ENCODE data around the gene DTL.

DTL gene

GRCh38 chr1:212035835-212036605, 472 bp downstream of the DTL start:
- no peak for DNase-seq (ENCODE audit: low read depth in 2 of 3, low spot score in 1 of 3)

GRCh38 chr1:212037900-212038299, 2.4 kb downstream of the DTL start:
- DNase-seq (ENCODE audit: low read depth in 2 of 3, low spot score in 1 of 3): no peak

- DNase-seq (ENCODE audit: low read depth in 2 of 3, low spot score in 1 of 3): no peak
These were observed 4.1 kb downstream of the DTL start for GRCh38 chr1:212039622-212040021.

DNA sequence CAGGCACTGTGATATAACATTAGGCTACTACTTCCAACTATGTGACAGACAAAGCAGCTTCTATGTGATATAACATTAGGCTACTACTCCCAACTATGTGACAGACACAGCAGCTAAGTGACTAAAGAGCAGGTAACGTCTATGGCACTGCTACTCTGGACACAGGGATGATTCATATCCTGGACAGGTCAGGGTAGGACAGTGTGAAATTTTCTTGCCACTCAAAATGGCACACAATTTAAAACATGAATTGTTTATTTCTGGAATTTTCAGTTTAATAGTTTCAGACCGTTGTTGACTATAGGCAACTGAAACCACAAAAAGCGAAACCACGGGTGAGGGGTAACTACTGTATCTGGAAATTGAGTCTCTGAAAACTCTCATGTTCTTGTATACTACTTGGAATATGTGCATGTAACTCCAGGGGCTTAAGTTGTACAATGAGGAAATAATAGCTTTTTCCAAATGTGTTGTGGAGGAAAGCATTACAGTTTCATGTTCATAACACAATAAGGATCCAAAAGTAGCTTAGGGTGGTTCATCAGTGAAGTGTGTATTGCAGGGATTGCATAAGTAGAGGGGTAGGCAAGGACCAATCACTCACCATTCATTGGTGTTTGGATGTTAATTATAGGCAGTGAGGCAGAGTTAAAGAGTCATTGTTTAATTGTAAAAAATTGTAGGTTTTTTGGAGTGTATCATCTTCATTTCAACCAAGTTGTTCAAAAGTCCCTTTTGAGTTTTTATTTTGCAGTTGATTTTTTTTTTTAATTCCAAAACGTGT, 5.3 kb downstream of the DTL start:
- DNase-seq (ENCODE audit: low read depth in 2 of 3, low spot score in 1 of 3): no peak

DNA sequence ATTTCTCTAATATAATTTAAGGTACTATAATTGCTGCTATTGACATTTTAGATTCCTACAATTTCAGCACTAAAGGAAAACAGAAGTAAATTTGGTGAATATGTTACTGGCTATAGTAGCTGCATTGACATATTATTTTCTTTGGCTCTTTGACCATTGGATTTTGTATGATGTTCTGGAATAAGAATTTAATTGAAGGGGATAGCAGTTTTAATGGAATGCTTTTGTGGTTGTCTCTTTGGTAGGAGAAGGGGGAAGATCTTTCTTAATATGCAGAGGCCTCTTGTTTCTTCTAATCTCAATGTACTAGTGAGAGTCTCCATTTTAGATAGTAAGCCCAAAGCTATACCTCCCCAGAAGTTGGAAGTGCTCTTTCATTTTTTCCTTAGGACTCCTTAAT, 6.9 kb downstream of the DTL start:
- no peak for DNase-seq (ENCODE audit: low read depth in 2 of 3, low spot score in 1 of 3)

DNA sequence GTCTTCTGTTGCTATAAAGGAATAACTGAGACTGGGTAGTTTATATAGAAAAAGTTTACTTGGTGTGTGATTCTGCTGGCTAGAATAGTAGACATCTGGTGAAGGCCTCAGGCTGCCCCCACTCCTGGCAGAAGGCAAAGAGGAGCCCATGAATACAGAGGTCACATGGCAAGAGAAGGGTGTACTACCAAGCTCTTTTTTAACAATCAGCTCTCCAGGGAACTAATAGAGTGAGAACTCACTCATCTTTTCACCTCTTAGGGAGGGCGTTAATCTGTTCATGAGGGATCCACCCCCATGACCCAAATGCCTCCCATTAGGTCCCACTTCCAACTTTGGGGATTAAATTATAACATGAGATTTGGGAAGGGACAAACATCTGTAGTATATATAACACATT, 9.3 kb downstream of the DTL start:
- DNase-seq (ENCODE audit: low read depth in 2 of 3, low spot score in 1 of 3): no peak

- DNase-seq (ENCODE audit: low read depth in 2 of 3, low spot score in 1 of 3): no peak
These were observed 10.4 kb downstream of the DTL start for GRCh38 chr1:212045981-212046380.

- DNase-seq (ENCODE audit: low read depth in 2 of 3, low spot score in 1 of 3): no peak
These were observed 18.4 kb downstream of the DTL start for GRCh38 chr1:212053993-212054392.

DNA sequence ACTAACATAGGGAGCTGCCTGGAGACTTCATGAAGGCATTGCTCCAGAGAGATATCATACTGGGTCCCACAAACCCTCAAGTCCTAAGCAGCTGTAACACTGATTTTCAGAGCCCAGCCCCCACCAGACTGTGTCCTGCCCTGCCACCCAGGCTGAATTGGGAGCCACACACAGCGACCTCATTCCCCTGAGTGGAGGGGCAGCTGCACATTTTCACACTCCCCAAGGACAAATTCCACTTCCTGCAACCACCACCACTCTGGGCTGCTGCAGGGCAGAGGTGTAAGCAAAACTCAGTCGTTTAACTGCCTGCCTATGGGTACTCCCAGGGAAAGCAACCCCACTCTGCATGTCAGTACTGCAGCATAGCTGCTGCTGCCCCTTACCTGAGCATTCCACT, 19.8 kb downstream of the DTL start:
- no peak for DNase-seq (ENCODE audit: low read depth in 2 of 3, low spot score in 1 of 3)

DNA sequence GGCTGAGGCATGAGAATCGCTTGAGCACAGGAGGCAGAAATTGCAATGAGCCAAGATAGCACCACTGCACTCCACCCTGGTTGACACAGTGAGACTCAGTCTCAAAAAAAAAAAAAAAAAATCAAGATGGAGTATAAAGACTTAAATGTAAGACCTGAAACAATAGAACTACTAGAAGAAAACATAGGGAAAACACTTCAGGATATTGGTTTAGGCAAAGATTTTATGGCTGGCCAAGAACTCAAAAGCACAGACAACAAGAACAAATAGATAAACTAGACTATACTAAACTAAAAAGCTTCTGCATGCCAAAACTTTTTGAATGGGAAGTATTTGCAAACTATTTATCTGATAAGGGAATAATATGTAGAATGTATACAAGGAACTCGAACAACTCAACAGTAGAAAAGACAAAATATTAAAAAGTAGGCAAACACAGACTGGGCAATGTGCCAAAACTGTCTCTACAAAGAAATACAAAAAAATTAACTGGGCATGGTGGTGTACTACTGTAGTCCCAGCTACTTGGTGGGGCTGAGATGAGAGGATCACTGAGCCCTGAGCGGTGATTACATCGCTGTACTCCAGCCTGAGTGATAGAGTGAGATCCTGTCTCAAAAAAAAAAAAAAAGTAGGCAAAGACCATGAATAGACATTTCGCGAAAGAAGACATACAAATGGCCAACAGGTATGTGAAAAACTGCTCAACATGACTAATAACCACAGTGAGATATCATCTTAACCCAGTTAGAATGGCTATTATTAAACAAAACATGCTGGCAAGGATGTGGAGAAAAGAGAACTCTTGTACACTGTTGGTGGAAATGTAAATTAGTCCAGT, 25.3 kb downstream of the DTL start:
- DNase-seq (ENCODE audit: low read depth in 2 of 3, low spot score in 1 of 3): no peak

GRCh38 chr1:212062832-212063438, 27.4 kb downstream of the DTL start:
- DNase-seq (ENCODE audit: low read depth in 2 of 3, low spot score in 1 of 3): no peak

- DNase-seq (ENCODE audit: low read depth in 2 of 3, low spot score in 1 of 3): no peak
These were observed 32.2 kb downstream of the DTL start for GRCh38 chr1:212067787-212068186.

GRCh38 chr1:212070720-212071302, 35.3 kb downstream of the DTL start:
- no peak for DNase-seq (ENCODE audit: low read depth in 2 of 3, low spot score in 1 of 3)

DNA sequence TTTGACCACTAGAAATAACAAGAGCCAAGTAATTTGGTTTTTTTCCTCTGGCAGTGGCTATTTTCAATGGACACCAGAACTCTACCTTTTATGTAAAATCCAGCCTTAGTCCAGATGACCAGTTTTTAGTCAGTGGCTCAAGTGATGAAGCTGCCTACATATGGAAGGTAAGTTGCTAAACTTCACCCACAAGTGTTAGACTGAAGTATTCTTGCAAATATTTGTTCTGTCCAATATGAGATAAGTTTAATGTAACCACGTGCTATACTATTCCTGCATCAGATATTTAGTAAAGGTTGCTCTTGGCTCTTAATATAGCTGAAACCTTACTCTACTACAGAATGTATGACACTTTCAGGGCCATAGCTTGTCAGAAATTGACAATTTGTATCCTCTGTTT, 36.5 kb downstream of the DTL start:
- DNase-seq (ENCODE audit: low read depth in 2 of 3, low spot score in 1 of 3): no peak

DNA sequence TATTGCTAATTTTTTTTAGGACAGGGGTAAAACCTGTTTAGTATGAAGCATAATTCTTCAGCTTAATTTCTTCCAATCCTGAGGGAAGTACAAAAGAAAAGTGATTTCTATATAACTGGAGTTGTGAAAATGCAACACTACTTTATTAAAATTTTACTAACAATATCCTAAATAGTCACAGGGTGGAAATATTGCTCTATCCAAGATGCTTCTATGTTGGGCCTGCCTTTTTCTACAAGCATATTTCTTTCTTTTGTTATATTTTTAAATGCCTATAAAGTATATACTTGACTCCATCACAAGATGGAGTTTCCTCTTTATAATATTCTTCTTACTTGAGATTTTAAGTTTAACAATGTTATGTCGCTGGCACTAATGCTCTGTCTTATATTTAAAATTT, 37.9 kb downstream of the DTL start:
- no peak for DNase-seq (ENCODE audit: low read depth in 2 of 3, low spot score in 1 of 3)

GRCh38 chr1:212074313-212074712, 38.8 kb downstream of the DTL start:
- DNase-seq (ENCODE audit: low read depth in 2 of 3, low spot score in 1 of 3): no peak

DNA sequence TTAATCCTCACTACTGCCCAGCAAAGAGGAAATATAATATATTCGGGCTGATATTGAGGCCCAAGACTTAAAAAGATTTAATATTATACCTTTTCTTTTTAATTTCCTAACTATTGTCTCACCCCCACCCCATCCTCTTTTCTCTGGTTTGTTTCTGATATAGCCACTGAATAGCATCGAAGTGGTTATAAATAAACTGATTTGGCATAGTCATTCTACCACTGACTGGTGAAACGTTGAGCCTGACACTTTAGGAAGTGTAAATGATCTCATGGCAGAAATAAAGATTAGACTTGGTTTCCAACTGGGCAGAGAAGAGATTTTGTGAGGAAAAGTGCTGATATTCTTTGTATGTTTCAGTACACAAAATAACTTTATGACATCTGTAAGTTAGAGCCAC, 39.3 kb downstream of the DTL start:
- DNase-seq (ENCODE audit: low read depth in 2 of 3, low spot score in 1 of 3): no peak

DNA sequence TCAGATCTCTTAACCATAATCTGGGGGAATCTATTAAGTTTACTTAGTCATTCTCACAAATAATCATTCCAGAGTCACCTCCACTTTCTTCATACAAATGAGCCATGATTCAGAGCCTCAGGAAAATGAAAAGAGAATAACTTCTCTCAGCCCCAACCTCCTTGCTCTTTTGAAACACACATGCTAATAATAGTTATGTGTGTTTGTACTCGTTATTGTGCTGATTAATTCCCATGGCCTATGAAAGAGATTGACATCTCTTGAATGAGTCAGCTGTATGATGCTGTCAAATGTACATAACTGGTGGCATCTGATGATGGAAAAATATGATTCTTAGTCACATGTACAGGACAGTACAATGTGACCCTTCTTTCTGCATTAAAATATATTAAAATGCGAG, 41.5 kb downstream of the DTL start:
- DNase-seq (ENCODE audit: low read depth in 2 of 3, low spot score in 1 of 3): no peak

- no peak for DNase-seq (ENCODE audit: low read depth in 2 of 3, low spot score in 1 of 3)
These were observed 43.3 kb downstream of the DTL start for GRCh38 chr1:212078826-212079225.

- DNase-seq (ENCODE audit: low read depth in 2 of 3, low spot score in 1 of 3): no peak
These were observed 47.3 kb downstream of the DTL start for GRCh38 chr1:212082765-212083406.

Data from stimulated activated CD4-positive, alpha-beta T cell treated with anti-CD3 and anti-CD28 coated beads, Interleukin-12 subunit alpha, Interleukin-12 subunit beta, amount 100 ng/mL, for 48 hours (primary cell).